ENCODE measurements around the gene UBE2O.

UBE2O gene

GRCh38 chr17:76414334-76415295, 38.3 kb downstream of the UBE2O start (continued):
- TF ChIP-seq PATZ1 (tag by site-specific recombination; IDR thresholded peaks at IDR 0.05) (peak; percentile 27; the same call in 1 of the 2 replicates), ZNF223 (tag by site-specific recombination; IDR thresholded peaks at IDR 0.05) (no peak), ZSCAN18 (tag by site-specific recombination; IDR thresholded peaks at IDR 0.05) (no peak), ZNF549 (tag by site-specific recombination; IDR thresholded peaks at IDR 0.05) (no peak), BCL11A (tag by site-specific recombination; IDR thresholded peaks at IDR 0.05; ENCODE audit: low read depth) (no peak), ZNF48 (tag by site-specific recombination; IDR thresholded peaks at IDR 0.05) (no peak), ZNF140 (tag by site-specific recombination; IDR thresholded peaks at IDR 0.05) (no peak), ZNF791 (tag by site-specific recombination; IDR thresholded peaks at IDR 0.05) (no peak), ZBTB44 (tag by site-specific recombination; IDR thresholded peaks at IDR 0.05) (0 out of 2 replicates have a peak, but pooled peaks have one; percentile 26), ZNF645 (tag by site-specific recombination; IDR thresholded peaks at IDR 0.05) (no peak), SP7 (tag by site-specific recombination; IDR thresholded peaks at IDR 0.05) (0 out of 2 replicates have a peak, but pooled peaks have one; percentile 22), ZNF792 (tag by site-specific recombination; IDR thresholded peaks at IDR 0.05) (no peak), ZBTB1 (tag by site-specific recombination; IDR thresholded peaks at IDR 0.05) (no peak), ZFP41 (tag by site-specific recombination; IDR thresholded peaks at IDR 0.05; ENCODE audit: borderline replicate concordance) (no peak), ZEB2 (tag by site-specific recombination; IDR thresholded peaks at IDR 0.05) (no peak), ZNF362 (tag by site-specific recombination; IDR thresholded peaks at IDR 0.05) (no peak), ZNF561 (tag by site-specific recombination; IDR thresholded peaks at IDR 0.05; ENCODE audit: borderline replicate concordance) (no peak), SCRT1 (tag by site-specific recombination; IDR thresholded peaks at IDR 0.05; ENCODE audit: borderline replicate concordance) (peak; percentile 48; the same call in 1 of the 2 replicates), ZNF830 (tag by site-specific recombination; IDR thresholded peaks at IDR 0.05; ENCODE audit: low read depth) (no peak), SCRT2 (tag by site-specific recombination; IDR thresholded peaks at IDR 0.05) (peak; percentile 44; the same call in 1 of the 2 replicates), ZNF692 (tag by site-specific recombination; IDR thresholded peaks at IDR 0.05) (no peak), ZNF37A (tag by site-specific recombination; IDR thresholded peaks at IDR 0.05) (no peak), ZNF148 (tag by site-specific recombination; IDR thresholded peaks at IDR 0.05; ENCODE audit: borderline replicate concordance) (no peak), ATF2 (tag by site-specific recombination; IDR thresholded peaks at IDR 0.05; ENCODE audit: low read depth) (no peak), ZNF785 (tag by site-specific recombination; IDR thresholded peaks at IDR 0.05) (no peak)
